T-cell (primary cell): ENCODE data around the gene PEAK3. TPM values are rescaled to one million over a fixed set of nuclear protein-coding genes. Genes with fewer than 3 reads are reported as not detected.
A peak's percentile ranks its signal among the peaks of the same experiment; 100 is the strongest.

ENCODE experiments used
- ATAC-seq, 4 experiments: fragments of 200-7000 bp in 3 of 4; fragments of 150-1000 bp in 1 of 4; cut with Tn5 transposase; replicated peaks in 1 of 4; 1 replicate in 3 of 4; 2 replicates in 1 of 4; pipeline ENCODE4 v1.10.0; 2021; ENCODE audit warnings: moderate library complexity in 3 of 4, mild to moderate bottlenecking in 2 of 4, moderate number of reproducible peaks in 1 of 4
- CTCF ChIA-PET, 2 donors: fragments of 300-600 bp; sonication (Branson Sonifier 250); formaldehyde crosslinking; loops; one replicate each; lab custom pipeline; 2022; ENCODE audit warnings: antibody characterized with exemption in 2 of 2; lab: Charles Lee
- POLR2A ChIA-PET, 2 donors: fragments of 300-600 bp; sonication (Branson Sonifier 250); formaldehyde crosslinking; loops; one replicate each; lab custom pipeline; 2022; ENCODE audit warnings: antibody characterized with exemption in 2 of 2; lab: Charles Lee
- DNase-seq, 35 experiments: peaks; one replicate each; pipeline versions ENCODE4 v3.0.0 to v3.0.0-alpha.2; 2013 to 2023
- H3K27ac ChIP-seq: one replicate; pipeline ENCODE4 v1.5.1; 2013; ENCODE audit warnings: low read length
- H3K27me3 ChIP-seq, 2 experiments: replicated peaks in 1 of 2; 1 replicate in 1 of 2; 2 replicates in 1 of 2; pipeline versions ENCODE4 v1.6.1 to v1.7.0; 2013; ENCODE audit warnings: low read length in 1 of 2, mixed read lengths in 1 of 2; ENCODE audit not compliant: control insufficient read depth in 2 of 2, insufficient read depth in 2 of 2; ENCODE audit errors: extremely low read depth in 1 of 2
- H3K36me3 ChIP-seq, 2 donors: 1 replicate in 1 of 2; 2 replicates in 1 of 2; pipeline versions ENCODE4 v1.6.1 to v1.7.0; 2013; ENCODE audit warnings: low read length in 1 of 2; ENCODE audit not compliant: control insufficient read depth in 2 of 2, insufficient read depth in 1 of 2; ENCODE audit errors: extremely low read depth in 1 of 2
- H3K4me1 ChIP-seq, 2 experiments: 1 replicate in 1 of 2; 2 replicates in 1 of 2; pipeline versions ENCODE4 v1.6.1 to v1.7.0; 2013; ENCODE audit warnings: low read length in 2 of 2, mixed read lengths in 1 of 2; ENCODE audit not compliant: insufficient read depth in 2 of 2, control insufficient read depth in 1 of 2; ENCODE audit errors: extremely low read depth in 1 of 2
- H3K4me3 ChIP-seq, 2 donors: 1 replicate in 1 of 2; 2 replicates in 1 of 2; pipeline versions ENCODE4 v1.5.1 to v1.7.0; 2013; ENCODE audit warnings: mild to moderate bottlenecking in 2 of 2, low read length in 1 of 2, moderate library complexity in 1 of 2; ENCODE audit not compliant: control insufficient read depth in 1 of 2; ENCODE audit errors: extremely low read depth in 1 of 2
- H3K9me3 ChIP-seq: 2 replicates; pipeline ENCODE4 v1.7.0; 2013
- H3K27ac Mint-ChIP-seq, 2 donors: one replicate each; pipeline ENCODE4 v1.8.0; 2020 to 2021; ENCODE audit warnings: mild to moderate bottlenecking in 2 of 2, mixed read lengths in 2 of 2
- H3K27me3 Mint-ChIP-seq, 2 donors: one replicate each; pipeline ENCODE4 v1.8.0; 2021 to 2022; ENCODE audit warnings: mixed read lengths in 2 of 2
- H3K36me3 Mint-ChIP-seq: one replicate; pipeline ENCODE4 v1.8.0; 2021; ENCODE audit warnings: mixed read lengths
- H3K4me1 Mint-ChIP-seq, 3 donors: one replicate each; pipeline ENCODE4 v1.8.0; 2020 to 2022; ENCODE audit warnings: mixed read lengths in 3 of 3, mild to moderate bottlenecking in 1 of 3
- H3K4me3 Mint-ChIP-seq, 3 donors: one replicate each; pipeline ENCODE4 v1.8.0; 2020 to 2022; ENCODE audit warnings: mild to moderate bottlenecking in 3 of 3, mixed read lengths in 3 of 3, moderate library complexity in 3 of 3
- H3K9me3 Mint-ChIP-seq, 3 donors: one replicate each; pipeline ENCODE4 v1.8.0; 2020 to 2022; ENCODE audit warnings: mixed read lengths in 3 of 3
- WGBS: methylation state at CpG from one replicate; pipeline ENCODE4 v1.1.5; 2013; ENCODE audit warnings: missing lambda C conversion rate; ENCODE audit not compliant: insufficient coverage; 5-methylcytosine and 5-hydroxymethylcytosine counted together
- total RNA-seq, 35 experiments: library from RNA in 6 of 35; stranded (reverse) in 6 of 35; fragments of 120-200 nt in 1 of 35; gene quantifications; one replicate each; pipeline versions ENCODE4 v1.2.1 to v1.2.4 and lab custom pipeline; 2013 to 2026

The PEAK3 gene
- total RNA-seq, 5 donors from 2014 or later (not counting 1 experiment from before 2014, with no cell fraction given), result 0.22 to 0.49 (median 0.30) TPM; not detected in 2

DNA sequence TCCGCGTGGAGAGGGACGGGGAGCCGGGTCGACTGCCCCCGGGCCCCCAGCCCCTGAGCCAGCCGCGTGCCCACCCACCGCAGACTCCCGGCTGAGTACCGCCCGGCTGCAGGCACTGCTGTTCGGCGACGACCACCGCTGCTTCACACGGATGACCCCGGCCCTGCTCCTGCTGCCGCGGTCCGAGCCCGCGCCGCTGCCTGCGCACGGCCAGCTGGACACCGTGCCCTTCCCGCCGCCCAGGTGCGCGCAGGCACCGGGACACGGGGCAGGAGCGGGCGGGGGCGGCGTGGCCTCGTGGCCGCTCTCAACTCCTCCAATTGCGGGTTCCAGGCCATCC is 31.2 kb downstream of the PEAK3 start:
- DNase-seq (no peak), ATAC-seq (no peak)
- H3K4me1 Mint-ChIP-seq, result peaks cover 4 to 22% (median 8%) of the 10 kb centered on the region in 3 donors
- H3K4me3 Mint-ChIP-seq, result peak overlapping the region in 1 of 3 donors; percentile 20
- Histone ChIP-seq H3K27me3 (peaks cover 0 to 56% of the 10 kb centered on the region in 2 experiments), H3K27ac (no peak overlapping the region), H3K4me1 (peaks cover 5 to 46% of the 10 kb centered on the region in 2 experiments), H3K36me3 (peaks cover 5 to 23% of the 10 kb centered on the region in 2 donors), H3K9me3 (no peaks in the 10 kb centered on the region), H3K4me3 (peak overlapping the region in 1 of 2 donors; percentile 67)
- CTCF ChIA-PET, result no interaction called here
- 21% methylated on average over 36 of the region's 40 CpGs for WGBS
- peaks cover 0 to 16% of the 10 kb centered on the region in 2 donors for H3K27me3 Mint-ChIP-seq
- POLR2A ChIA-PET, result no interaction called here
- H3K36me3 Mint-ChIP-seq, result peaks cover 3% of the 10 kb centered on the region
- no peaks in the 10 kb centered on the region for H3K9me3 Mint-ChIP-seq
- H3K27ac Mint-ChIP-seq, result no peak overlapping the region

GRCh38 chr19:2249880-2250765 is 31.9 kb downstream of the PEAK3 start:
- Mint-ChIP-seq H3K4me3 (peak overlapping the region in 1 of 3 donors; percentile 20), H3K27me3 (peaks cover 0 to 16% of the 10 kb centered on the region in 2 donors), H3K36me3 (peaks cover 6% of the 10 kb centered on the region), H3K27ac (no peak overlapping the region), H3K9me3 (no peaks in the 10 kb centered on the region), H3K4me1 (peaks cover 4 to 22% (median 8%) of the 10 kb centered on the region in 3 donors)
- POLR2A ChIA-PET, result no interaction called here
- Histone ChIP-seq H3K27me3 (peaks cover 0 to 55% of the 10 kb centered on the region in 2 experiments), H3K27ac (no peak overlapping the region), H3K9me3 (no peaks in the 10 kb centered on the region), H3K4me3 (peak overlapping the region in 1 of 2 donors; percentile 32), H3K4me1 (peaks cover 5 to 46% of the 10 kb centered on the region in 2 experiments), H3K36me3 (peaks cover 9 to 29% of the 10 kb centered on the region in 2 donors)
- CTCF ChIA-PET, result interaction anchor here in 1 of 2 donors (0.7 kb wide), 1 partner anchor 10 kb away, joined by 3 read pairs; no protein-coding TSS in a partner anchor
- DNase-seq, result no peak
- ATAC-seq, result peak in 1 of 4 experiments; percentile 7
- 45% methylated on average over 36 of the region's 43 CpGs for WGBS

GRCh38 chr19:2249010-2249866 is 32.7 kb downstream of the PEAK3 start, which contains the start of gene AMH:
Gene AMH (plus strand): TSS chr19:2249323. CDS start chr19:2249333, 10 bp downstream.
- DNase-seq (no peak), ATAC-seq (no peak)
- POLR2A ChIA-PET, result no interaction called here
- peaks cover 0 to 52% of the 10 kb centered on the region in 2 experiments for H3K27me3 ChIP-seq
- Mint-ChIP-seq H3K27me3 (peaks cover 0 to 16% of the 10 kb centered on the region in 2 donors), H3K4me3 (peak within 1 kb of the TSS in 1 of 3 donors; percentile 20), H3K36me3 (peaks cover 12% of the 10 kb centered on the region), H3K27ac (no peak within 1 kb of the TSS), H3K4me1 (peaks cover 4 to 21% (median 8%) of the 10 kb centered on the region in 3 donors), H3K9me3 (no peaks in the 10 kb centered on the region)
- peaks cover 15 to 38% of the 10 kb centered on the region in 2 donors for H3K36me3 ChIP-seq
- no peak within 1 kb of the TSS for H3K27ac ChIP-seq
- H3K4me1 ChIP-seq, result peaks cover 5 to 50% of the 10 kb centered on the region in 2 experiments
- H3K9me3 ChIP-seq, result no peaks in the 10 kb centered on the region
- peak within 1 kb of the TSS in 1 of 2 donors; percentile 32 for H3K4me3 ChIP-seq
- CTCF ChIA-PET, result interaction anchor here in 1 of 2 donors (0.7 kb wide), 1 partner anchor 11 kb away, joined by 3 read pairs; no protein-coding TSS in a partner anchor
- WGBS, result 78% methylated on average over 23 of the region's 27 CpGs

GRCh38 chr19:2248136-2249009 is 33.6 kb downstream of the PEAK3 start:
- no peak for ATAC-seq
- H3K36me3 ChIP-seq, result peaks cover 17 to 46% of the 10 kb centered on the region in 2 donors
- H3K27me3 ChIP-seq, result peaks cover 0 to 46% of the 10 kb centered on the region in 2 experiments
- ChIA-PET POLR2A (no interaction called here), CTCF (no interaction called here)
- H3K4me1 ChIP-seq, result peaks cover 5 to 51% of the 10 kb centered on the region in 2 experiments
- no peak overlapping the region for H3K4me3 ChIP-seq
- WGBS, result 75% methylated on average over 2 of the region's 21 CpGs
- Mint-ChIP-seq H3K27me3 (peaks cover 0 to 12% of the 10 kb centered on the region in 2 donors), H3K27ac (no peak overlapping the region), H3K36me3 (peaks cover 12% of the 10 kb centered on the region), H3K4me1 (peaks cover 4 to 16% (median 4%) of the 10 kb centered on the region in 3 donors), H3K9me3 (no peaks in the 10 kb centered on the region), H3K4me3 (no peak overlapping the region)
- no peaks in the 10 kb centered on the region for H3K9me3 ChIP-seq
- DNase-seq, result no peak
- no peak overlapping the region for H3K27ac ChIP-seq

DNA sequence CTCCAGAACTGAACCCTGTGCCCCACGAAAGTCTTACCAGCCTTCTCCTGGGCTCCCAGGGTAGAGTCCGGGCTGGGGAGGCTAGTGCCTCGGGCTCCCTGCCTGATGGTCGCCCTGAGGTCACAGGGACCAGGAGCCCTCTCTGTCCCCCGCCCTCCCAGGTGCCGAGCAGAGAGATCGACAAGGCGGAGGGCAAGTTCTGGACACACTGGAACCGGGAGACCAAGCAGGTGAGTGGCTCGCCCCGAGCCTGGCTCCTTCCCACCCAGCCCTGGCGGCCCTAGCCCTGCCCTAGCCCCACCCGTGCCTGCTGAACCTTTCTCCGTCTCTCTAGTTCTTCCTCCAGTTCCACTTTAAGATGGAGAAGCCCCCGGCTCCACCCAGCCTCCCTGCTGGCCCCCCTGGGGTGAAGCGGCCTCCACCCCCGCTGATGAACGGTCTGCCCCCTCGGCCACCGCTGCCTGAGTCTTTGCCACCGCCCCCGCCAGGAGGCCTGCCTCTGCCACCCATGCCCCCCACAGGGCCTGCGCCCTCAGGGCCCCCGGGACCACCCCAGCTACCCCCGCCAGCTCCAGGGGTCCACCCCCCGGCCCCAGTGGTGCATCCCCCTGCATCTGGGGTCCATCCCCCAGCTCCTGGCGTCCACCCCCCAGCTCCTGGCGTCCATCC is 34.4 kb downstream of the PEAK3 start:
- H3K36me3 ChIP-seq, result peaks cover 17 to 54% of the 10 kb centered on the region in 2 donors
- POLR2A ChIA-PET, result no interaction called here
- ATAC-seq, result no peak

More for the DNA sequence above, 34.4 kb downstream of the PEAK3 start:
- H3K4me1 ChIP-seq, result peaks cover 5 to 51% of the 10 kb centered on the region in 2 experiments
- peaks cover 0 to 7% of the 10 kb centered on the region in 2 donors for H3K27me3 Mint-ChIP-seq
- WGBS, result 95% methylated on average over 15 of the region's 28 CpGs
- no peaks in the 10 kb centered on the region for H3K9me3 ChIP-seq
- H3K4me3 ChIP-seq, result no peak overlapping the region
- H3K4me1 Mint-ChIP-seq, result peaks cover 4 to 17% (median 9%) of the 10 kb centered on the region in 3 donors
- CTCF ChIA-PET, result no interaction called here
- H3K27me3 ChIP-seq, result peaks cover 0 to 38% of the 10 kb centered on the region in 2 experiments
- no peak overlapping the region for H3K4me3 Mint-ChIP-seq
- H3K9me3 Mint-ChIP-seq, result no peaks in the 10 kb centered on the region
- peaks cover 15% of the 10 kb centered on the region for H3K36me3 Mint-ChIP-seq
- no peak for DNase-seq
- no peak overlapping the region for H3K27ac ChIP-seq
- H3K27ac Mint-ChIP-seq, result no peak overlapping the region
